HL-60 (cell line): ENCODE results near the gene VENTX.

Experiments used
- POLR2AphosphoS5 ChIP-seq: IDR thresholded peaks from 2 replicates; pipeline ENCODE4 v1.6.1; 2012; ENCODE audit warnings: low read depth
- TF ChIP-seq, protein P1 (sequence below): IDR thresholded peaks from one replicate; pipeline ENCODE4 v1.5.1; 2011; ENCODE audit warnings: low read length, control low read depth, inconsistent platforms; ENCODE audit not compliant: insufficient read depth

DNA sequence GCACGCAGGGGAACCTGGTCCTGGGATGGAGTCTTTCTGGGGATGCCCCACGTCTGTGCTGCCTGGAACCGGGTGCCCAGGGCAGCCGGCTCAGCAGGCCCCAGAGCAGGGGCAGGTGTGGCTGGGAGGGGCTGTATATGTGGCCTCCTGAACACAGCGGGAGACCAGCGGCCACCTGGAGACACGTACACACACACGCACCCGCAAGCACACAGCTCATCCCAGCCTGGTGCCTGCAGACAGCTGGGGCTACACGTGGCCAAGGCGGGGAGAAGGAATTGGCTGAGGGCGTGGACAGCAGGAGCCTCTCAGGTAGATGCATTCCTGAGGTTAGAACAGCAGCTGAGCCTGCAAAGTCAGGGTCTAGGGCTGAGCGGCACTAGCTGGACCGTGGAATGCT, 25.0 kb downstream of the VENTX start:
- TF ChIP-seq, protein P1, sequence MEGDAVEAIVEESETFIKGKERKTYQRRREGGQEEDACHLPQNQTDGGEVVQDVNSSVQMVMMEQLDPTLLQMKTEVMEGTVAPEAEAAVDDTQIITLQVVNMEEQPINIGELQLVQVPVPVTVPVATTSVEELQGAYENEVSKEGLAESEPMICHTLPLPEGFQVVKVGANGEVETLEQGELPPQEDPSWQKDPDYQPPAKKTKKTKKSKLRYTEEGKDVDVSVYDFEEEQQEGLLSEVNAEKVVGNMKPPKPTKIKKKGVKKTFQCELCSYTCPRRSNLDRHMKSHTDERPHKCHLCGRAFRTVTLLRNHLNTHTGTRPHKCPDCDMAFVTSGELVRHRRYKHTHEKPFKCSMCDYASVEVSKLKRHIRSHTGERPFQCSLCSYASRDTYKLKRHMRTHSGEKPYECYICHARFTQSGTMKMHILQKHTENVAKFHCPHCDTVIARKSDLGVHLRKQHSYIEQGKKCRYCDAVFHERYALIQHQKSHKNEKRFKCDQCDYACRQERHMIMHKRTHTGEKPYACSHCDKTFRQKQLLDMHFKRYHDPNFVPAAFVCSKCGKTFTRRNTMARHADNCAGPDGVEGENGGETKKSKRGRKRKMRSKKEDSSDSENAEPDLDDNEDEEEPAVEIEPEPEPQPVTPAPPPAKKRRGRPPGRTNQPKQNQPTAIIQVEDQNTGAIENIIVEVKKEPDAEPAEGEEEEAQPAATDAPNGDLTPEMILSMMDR, result no peak
- TF ChIP-seq POLR2AphosphoS5, result no peak
